NCI-H1694 (cell line): ENCODE measurements around the gene FOXN4.
A peak's percentile ranks its signal among the peaks of the same experiment; 100 is the strongest.

Source experiments
- DNase-seq: peaks from one replicate; lab custom pipeline; 2025; lab: John Stamatoyannopoulos, UW

FOXN4 gene

DNA sequence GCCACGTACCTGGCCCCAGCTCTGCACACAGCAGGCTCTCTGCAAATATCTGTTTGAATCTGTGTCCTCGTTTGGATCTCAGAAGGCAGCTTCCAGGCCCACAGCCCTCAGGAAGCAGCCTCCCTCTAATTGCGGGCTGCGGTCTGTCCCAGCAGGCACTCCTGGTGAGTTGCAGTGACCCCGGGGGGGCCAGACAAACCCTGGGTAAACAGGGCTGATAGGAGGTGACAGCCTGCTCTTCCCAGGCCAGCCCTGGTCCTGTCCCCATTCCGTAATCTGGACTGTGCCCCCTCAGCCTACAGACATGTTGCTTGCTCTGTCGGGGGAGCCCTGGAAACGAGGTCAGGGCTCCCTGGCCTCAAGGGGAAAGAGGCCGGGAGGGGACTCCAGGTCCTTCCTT is 2.0 kb downstream of the FOXN4 start:
- DNase-seq = no peak

DNA sequence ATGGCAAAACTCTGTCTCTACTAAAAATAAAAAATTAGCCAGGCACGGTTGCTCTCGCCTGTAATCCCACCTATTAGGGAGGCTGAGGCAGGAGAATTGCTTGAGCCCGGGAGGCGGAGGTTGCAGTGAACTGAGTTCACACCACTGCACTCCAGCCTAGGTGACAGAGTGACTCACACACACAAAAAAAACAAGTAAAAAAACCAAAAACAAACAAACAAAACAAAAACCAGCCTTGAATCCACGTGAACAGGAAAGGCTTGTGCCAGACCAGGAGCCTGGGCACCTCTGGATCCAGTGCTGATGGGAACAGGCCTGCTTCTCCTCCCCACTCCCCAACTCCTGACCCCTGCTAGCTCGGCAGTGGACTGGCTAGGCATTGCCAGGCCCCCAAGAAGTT is 3.5 kb downstream of the FOXN4 start:
- no peak for DNase-seq

DNA sequence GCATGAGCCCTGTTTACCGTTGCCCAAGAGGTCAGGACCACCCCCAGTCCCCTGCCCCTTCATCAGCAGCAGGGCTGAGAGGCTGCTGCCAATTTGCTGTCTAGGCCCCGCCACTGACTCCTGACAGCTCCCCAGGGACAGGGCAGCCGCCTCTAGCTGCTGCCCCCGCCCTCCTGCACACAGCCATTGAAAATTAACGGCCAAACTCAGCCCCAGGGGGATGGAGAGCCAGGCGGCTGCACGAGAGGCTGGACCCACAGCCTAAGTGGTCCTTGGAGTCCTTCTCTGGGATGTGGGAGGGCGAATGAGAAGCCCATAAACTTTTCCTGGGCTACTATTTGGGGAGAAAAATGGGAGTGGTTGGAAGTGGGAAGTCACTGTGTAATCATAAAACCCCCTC is 4.6 kb downstream of the FOXN4 start:
- no peak for DNase-seq

DNA sequence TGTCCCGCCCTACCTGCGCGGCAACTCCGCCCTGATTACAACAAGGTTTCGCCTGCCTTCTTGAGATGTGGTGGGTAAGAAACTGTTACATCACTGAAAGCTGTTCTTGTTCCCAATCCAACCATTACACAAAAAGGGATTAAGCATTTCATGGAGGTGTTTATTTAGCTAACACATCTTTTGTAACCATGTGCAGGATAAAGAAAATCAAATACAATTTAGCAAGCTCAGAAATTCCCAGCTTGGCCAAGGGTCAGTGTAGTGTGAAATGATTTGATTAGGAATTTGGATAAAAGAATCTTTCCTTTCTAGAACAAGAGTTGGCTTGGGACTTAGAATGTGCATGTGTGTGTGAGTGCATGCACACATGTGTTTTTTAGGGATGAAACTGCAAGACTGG is 6.3 kb downstream of the FOXN4 start:
- DNase-seq = no peak

DNA sequence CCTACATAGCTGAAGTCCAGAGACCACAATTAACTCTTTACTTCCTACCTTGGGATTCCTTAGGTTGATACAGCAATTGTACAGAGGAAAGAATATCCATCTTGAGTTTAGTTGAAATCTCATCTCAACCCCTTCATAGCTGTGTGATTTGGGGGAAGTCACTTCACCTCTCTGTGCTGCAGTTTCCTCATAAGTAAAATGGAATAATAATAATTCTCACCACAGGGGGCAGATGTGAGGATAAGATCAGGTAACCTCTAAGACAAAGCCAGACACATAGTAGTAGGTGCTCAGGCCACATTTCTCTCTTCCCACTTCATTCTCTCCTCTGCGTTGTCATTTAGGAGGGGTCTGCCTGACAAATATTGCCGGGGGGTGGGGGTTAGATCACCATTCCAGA is 6.7 kb downstream of the FOXN4 start:
- no peak for DNase-seq

DNA sequence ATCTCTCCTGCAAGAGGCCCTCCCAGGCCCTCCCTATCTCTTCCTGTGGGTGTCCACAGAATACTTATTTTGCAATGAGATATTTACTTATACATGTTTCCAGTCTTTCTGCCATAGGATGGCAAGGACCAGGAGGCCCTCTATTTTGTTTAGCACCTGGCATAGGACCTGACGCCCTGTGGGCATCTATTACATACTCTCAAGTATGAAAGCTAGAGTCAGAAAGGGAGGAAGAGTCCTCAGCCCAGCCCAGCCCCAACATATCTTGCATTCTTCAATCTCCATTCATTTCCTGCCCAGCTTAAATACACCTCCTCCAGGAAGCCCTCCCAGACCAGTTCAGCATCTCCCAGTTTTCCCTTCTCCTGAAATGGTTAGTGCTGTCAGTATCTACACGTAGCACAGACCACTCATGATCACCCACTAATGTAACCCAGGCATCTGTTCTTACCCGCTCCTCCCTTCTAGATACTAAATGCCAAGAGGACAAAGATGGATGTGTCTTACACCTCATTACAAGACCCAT is 7.4 kb downstream of the FOXN4 start:
- no peak for DNase-seq

DNA sequence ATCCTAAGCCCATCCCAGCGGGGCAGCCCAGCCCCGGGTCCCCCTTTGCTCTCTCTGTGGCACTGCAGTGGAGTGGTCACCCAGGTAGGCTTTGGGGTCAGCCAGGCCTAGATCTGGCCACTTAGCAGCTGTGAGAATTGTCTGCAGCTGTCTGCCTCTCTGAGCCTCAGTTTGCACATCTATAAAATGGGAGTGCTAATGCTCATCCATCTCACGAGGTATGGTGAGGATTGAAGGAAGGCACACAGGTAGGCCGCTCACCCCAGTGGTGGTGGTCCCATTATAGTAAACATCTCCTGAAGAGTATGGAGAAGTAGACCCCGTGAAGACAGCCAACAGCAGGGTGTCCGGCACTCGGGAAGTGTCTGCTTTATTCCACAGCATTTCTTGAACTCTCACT is 9.2 kb downstream of the FOXN4 start:
- no peak for DNase-seq

DNA sequence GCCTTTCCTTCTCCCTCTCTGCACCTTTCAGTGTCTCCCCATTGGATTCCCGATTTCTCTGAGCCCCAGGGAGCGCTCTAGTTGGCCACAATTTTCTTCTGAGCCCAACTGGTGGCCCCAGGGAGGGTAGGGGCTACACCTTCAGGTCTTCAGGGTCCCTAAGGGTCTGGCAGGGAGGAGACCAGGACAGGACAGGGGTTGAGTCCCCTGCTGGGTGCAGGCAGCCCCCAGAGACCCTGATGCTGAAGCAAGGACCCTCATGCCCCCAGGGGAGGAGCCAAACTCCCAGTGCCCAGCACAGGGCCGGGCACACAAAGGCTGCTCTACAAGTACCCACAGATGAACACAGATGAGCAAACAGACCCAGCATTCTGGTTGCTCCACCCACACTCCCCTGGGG is 12.7 kb downstream of the FOXN4 start:
- no peak for DNase-seq

DNA sequence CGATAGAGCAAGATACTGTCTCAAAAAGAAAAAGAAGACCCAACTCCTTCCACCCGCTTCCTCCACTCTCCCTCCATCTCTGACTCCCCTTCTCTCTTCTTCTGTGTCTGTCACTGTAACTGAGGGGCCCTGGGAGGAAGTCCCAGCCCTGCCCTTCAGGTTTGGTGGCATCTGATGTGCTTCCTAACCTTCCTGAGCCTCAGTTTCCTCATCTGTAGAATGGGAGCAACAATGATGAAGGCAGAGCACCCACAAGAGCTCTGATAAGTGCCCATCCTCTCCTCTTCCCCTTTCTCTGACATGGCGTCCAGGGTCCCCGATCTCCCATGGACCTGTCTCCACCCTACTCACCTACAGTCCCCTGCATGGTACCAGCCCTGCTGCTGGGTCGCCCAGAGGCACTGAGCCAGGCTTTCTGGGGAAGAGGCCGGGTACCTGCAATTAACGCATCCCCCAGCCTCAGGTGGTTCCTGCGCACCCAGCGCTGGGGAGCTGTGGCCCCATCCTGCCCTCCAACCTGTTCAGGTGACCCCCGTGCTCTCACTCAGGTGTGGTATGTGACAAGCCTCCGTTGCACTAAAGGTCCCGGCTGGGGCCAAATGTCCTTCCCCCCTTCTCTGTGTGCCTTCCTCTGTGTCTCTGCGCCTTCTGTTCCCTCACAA is 13.2 kb downstream of the FOXN4 start:
- no peak for DNase-seq

DNA sequence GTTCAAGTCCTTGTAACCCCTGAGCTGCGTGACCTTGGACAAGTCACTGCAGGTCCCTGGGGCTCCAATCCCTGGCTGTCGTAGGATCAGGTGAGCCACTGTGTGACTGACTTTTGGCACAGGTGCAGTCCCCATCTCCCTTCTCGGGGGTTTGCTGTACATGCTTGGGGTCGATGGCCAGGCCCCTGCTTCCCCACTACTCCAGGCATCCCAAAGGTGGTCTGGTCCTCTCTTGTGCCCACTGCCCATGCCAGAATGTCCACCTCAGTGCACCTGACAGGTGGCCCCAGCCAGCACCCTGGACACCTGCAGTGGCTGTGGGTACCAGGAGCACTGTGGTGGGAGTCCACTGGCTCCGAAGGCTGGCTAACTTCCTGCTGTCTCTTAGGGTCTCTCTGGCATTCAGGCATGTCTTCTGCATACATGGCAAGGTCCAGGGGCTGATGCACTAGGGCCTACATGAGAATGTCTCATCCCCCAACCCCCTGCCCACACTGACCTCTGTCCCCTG is 14.7 kb downstream of the FOXN4 start:
- no peak for DNase-seq

DNA sequence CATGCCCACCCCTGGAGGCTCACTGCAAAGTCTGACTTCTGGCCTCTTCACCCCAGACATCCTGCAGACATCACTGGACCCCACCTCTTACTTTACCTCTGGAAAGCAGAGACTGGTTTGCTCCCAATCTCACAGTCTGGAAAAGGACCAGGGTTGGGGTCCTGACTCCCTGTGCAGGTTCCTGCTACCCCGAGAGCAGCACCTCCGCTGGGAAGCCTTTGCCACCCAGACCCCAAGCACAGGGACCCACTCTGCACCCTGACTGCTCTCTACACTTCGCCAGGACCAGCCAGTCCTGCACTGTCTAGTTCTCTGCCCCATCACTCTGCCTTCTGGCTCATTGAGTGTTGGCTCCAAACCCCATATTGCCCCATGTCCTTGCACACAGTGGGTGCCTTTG is 16.0 kb downstream of the FOXN4 start:
- no peak for DNase-seq

DNA sequence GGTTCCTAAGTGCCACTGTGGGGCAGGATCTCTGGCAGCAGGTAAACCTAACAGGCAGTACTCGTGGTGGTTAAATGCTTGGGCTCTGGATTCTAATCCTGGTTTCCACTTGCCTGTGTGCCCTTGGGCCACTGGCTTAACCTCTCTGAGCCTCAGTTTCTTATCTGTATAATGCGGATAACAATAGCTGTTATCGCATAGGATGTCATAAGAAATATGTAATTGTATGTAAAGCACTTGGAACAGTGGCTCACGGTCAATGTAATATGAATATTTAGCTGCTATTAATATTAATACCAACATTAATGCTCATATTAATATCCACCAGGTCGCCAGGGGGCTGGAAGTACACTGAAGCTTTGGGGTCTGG is 16.8 kb downstream of the FOXN4 start:
- DNase-seq = no peak

DNA sequence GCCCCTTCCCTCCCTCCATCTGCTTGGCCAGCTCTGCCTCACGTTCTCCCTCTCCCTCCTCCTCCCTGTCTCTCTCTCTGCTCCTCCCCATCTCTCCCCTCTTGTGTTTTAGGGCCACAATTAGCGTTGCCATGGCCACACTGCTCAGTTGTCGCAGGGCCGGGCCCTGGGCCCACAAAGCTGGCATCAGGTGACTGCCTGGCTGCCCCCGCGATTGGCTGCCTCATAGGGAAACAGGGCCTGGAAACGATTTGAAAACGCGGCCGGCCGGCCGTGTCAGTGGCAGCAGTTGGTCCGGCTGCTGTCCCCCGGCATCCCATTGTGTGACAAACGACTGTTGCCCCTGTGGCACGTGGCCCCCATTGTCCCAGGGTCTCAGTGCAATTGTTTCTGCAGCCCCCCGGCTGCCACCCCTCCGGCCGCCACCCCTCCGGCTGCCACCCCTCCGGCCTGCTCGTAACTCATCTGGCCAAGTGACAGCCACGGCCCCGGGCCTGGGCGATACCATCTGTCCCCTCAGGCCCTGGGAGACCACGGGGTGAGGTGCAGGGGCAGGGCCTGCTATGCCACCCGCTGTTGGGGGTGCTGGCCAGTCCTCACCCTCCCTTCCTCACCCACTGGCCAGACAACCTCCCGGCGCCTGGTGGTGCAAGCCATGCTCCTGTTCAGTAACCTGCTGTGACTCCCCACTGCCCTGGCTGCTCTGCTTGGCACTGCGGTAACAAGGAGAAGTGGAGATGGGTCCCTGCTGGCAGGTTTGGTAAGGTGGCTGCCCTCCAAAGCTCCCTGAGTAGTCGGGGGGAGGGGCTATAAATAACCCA is 17.4 kb downstream of the FOXN4 start:
- DNase-seq = peak; percentile 93

DNA sequence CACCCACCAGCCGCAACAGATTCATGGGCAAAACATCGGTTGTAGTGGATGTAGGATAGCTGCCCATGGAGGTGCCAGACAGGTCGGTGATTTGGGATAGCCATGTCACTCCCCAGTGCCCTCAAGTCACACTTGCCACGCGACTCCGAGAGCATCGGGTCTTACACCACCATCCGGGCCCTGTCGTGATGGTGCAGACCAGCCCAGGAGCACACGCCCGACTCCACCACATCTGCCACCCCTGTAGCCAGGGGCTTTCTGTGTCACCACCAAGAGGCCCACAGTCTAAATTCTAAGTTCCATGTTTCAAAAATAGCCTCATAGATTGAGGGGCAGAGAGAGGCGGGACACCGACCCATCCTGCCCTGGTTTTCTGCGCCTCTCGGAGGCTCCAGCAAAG is 18.0 kb downstream of the FOXN4 start:
- no peak for DNase-seq

DNA sequence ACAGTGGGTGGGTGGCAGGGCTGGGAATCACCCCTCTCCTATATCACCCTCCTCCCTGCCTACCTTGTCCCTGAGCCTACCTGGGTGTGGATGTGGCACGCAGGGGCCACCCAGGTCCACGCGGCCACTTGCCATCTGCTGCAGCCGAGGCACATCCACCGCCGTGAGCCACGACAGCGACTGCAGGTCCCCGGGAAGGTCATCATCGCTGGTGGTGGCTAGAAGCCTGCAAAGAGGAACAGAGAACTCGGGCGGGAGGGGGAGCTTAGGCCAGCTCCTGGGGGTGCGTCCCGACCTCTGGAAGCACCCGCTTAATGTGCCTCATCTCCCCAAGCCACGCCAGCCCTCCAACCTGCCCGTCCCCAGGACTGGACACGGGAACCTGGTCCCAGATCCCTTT is 19.0 kb downstream of the FOXN4 start:
- no peak for DNase-seq

DNA sequence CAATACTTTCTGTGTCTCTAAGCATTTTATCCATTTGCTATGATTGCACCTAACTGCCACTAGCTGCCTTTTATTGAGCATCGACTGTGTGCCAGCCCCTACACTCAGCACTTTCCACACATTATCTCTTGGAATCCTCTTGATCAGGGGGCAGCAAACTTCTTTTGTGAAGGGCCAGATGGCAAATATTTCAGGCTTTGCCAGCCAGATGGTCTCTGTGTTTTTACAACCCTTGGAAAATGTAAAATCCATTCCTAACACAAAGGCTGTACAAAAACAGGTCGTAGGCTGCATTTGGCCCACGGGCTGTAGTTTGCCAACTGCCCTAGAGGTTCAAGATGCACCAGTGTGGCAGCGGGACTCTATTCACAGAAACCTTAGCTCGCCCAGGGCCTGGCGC is 19.5 kb downstream of the FOXN4 start:
- peak; percentile 75 for DNase-seq

DNA sequence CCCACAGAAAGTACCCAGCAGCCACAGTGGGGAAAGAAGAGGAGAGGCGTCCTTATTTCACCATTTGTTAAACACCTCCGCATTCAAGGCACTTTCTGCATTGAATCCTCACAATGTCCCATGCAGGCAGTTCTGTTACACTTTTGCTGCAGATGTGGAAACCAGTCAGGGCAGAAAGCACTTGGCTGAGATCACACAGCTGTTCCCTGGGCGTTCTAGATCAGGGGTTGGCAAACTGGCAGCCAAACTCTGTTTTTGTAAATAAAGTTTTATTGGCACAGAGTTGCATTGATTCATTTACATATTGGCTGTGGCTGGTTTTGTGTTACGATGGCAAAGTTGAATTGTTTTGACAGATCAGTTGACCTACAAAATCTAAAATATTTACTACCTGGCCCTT is 20.1 kb downstream of the FOXN4 start:
- DNase-seq = peak; percentile 75

DNA sequence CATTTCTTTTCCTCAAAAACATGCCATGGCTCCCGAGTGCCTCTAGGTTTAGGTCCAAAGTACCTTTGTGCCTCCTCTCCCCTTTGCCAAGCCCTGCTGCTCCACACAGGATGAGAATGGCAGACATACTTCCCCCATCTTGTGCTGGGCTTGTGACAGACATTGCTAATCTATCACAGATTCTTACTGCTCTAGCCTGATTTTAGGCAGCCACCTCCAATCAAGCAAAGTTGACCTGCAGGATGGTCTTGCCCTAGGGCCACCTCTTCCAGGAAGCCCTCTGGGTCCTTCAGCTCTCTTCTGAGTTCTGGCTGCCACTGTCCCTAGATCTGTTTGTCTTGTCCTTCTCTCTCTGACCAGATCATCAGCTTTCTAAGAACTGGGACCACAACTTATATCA is 20.5 kb downstream of the FOXN4 start:
- no peak for DNase-seq

DNA sequence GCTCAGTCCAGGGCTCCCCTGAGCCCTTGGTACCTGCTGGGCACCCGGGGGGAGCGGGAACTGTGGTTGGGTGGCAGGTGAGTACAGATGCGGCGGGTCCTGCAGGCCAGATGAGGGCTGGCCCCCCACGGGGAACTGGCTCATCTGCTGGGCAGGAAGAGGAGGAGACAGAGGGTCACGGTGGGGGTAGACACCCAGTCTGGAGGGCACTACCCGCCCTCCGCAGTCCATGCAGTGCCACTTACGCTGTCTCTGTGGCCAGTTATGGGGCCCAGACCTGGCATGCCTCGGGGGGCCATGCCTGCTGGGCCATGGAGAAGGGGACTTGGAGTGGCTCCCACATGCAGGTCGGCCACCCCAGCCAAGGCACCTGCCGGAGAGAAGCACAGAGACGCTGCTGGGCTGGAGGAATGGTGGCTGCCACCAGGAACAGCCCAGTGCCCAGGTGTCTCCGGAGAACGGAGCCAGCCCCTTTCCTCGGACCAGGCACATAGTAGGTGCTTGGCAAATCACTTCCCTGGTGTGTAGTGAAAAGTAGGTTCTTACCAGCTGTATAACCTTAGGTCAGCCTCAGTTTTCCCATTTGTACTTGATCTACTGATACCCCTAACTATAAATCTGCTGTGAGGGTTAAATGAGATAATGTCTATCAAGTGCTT is 21.1 kb downstream of the FOXN4 start:
- no peak for DNase-seq

DNA sequence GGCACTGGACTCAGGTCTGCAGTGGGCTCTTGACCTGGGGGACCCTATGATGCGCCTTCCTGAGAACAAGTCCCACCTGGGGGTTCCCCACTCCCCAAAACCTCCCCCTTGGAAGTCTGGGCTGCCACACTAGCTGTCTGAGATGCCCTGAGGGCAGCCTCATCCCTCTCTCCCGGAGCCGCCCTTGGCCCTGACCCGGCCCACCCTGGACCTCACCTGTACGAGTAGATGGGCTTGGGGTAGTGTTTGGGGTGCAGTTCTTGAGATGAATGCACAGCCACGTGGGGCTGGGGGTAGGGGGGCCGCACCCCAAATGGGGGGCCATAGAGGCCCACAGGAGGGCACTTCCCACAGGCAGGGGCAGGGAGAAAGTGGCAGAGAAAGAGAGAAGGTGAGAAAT is 21.9 kb downstream of the FOXN4 start:
- DNase-seq = no peak

DNA sequence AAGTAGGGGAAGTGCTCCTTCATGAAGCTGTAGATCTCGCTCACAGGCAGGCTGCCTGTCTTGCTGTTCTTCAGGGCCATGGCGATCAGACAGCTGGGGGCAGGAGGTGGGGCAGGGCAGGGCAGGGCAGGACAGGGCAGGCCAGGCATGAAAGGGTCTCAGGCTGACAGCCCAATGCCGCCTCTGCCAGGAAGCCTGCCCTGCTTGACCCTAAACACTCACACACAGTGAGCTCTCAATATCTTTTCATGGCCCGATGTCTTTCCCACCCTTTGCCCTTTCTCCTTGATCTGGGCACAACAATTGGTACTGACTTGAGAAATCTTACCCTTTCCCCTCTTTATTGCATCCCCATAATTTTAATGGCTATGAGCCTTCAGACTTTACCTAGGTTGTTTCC is 22.4 kb downstream of the FOXN4 start:
- DNase-seq = no peak

DNA sequence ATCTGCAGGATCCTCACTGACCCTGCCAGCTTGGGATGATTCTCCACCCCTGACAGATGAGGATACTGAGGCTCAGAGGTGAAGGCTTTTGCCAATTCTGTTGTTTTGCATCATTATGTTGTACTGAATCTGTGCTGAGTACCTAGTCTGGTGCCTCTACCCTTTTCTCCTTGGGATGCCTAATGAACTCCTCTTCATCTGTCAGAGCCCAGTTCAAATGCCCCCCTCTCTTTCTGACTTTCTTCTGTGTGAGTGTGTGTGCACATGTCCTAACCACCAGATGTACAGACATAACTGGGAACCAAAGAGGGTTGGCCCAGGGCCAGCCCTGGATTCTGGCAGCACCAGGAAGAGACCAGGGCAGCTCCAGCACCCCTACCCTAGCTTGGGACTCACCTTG is 22.8 kb downstream of the FOXN4 start:
- no peak for DNase-seq

DNA sequence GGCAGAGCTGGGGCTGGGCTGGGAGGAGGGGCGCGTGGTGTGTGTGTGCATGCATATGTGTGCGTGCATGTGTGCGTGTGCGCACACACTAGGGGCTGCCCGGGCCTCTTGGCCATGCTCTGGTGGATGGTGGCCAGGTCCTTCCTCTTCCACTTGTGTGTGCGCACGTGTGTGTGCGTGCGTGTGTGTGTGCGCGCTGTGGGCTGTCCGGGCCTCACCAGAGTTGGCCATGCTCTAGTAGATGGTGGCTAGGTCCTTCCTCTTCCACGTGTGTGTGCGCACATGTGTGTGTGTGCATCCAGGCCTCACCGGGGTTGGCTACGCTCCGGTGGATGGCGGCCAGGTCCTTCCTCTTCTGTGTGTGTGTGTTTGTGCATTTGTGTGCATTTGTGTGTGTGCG is 24.7 kb downstream of the FOXN4 start:
- DNase-seq = no peak
